ENCODE measurements around the gene DPPA4.

DPPA4 gene

DNA sequence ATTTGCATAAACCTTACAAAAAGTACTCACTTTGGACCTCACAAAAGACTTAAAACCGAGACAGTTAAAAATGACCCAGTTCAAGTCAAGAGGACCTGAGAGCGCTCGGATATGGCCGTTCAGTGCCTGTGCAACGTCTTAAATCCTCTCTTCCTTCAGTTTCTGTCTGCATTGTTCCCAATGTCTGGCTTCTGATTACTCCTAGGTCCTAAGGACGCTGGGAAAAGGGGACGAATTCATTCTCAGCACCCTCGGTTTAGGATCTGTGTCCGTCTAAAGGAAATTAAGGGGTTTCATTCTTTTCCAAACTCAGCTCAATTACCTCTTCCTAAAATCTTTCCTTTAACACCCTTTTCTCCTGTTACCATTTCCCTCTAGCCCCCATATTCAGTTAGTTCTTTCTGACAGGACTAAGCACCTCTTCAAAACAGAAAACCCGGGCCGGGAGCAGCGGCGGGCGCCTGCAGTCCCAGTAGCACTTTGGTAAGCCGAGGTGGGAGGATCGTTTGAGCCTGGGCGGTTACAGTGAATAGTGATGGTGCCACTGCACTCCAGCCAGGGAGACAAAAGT, 970 bp downstream of the DPPA4 start:
- DNase-seq: no peak

DNA sequence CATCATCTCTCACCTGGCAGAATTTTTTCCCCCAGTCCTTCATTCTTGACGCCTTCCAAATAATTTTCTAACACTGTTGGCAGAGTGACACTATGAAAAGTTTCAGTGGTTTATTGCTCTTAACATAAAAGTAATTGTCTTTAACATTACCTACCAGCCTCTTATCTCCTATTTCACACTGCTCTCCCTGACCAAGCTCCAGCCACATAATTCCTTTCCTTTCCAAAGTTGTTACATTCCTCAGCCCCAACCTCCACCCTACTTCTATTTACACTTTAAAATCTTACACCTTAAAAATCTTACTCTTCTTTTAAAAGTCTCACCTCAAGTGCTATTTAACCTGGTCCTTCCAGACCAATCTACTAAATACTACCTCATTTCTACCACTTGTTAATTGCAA, 2.8 kb downstream of the DPPA4 start:
- DNase-seq: no peak

DNA sequence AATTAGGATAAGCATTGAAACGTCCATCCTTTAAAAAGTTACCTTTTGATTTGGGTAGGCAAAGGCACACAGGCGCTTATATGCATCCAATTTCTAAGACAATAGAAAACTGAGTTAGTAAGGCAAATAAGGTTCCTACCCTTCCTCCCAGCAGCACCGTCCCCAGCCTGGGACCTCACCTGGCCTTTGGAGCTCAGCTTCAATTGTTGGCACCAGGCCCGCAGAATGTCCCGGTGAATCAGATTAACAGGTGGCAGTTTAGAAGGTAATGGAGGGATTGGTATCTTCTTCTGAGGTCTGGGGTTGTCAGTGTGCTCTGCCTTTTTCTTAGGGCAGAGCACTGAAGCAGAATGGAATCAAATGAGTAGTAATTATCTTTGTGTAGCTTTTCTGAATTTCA, 5.7 kb downstream of the DPPA4 start:
- no peak for DNase-seq

DNA sequence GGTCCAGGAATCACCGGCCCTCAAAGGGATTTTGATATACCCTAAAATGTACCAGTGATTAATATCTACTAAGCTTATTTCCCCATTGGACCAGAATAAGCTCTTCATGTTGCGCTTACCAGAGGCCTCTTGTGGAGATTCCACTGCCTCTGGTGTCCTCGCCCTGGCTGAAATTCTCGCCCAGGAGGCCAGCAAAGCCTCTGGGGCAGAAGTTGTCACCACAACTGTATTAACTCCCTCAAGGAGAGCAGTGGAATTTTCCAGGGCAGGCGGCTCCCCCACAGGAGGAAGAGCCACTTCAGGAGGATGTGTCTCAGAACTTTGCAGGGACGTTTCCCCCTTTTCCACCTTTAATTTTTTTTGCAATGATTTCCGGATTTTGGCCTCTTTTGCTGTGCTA, 6.9 kb downstream of the DPPA4 start:
- DNase-seq: no peak

DNA sequence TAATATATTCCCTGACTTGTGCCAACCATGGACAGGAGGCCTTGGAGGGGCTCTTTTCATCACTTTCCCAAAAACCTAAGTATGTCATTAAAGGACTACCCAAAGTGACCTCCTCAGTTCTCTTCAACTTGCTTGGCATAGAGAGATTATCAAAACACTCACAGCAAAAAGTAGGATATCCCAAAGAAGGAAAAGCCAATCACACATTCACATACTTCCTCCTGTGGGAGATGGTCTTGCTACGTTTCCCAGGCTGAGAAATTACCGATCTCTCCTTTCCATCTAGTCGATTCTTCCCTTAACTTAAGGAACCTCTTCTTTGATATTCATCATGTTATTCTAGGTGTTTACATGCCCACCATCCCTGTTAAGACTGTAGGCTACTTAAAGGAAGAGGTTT, 9.1 kb downstream of the DPPA4 start:
- no peak for DNase-seq

DNA sequence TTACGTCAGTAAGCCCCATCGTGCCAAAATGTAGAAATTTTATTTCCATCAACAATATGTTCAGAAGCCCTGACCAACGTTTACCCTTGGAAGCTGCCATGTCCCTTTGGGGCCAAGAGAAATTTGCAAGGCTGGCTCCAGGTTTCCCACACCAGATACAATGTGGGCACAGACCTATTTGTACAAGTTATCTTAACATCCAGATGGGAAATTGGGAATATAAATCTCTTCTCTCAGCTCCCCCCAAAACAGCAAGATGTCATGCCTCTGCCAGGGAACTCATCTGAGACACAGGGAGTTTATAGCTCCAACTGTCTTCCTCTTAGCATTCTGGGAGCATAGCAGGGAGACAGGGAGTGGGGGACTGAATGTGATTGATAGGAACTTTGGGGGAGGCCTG, 11.7 kb downstream of the DPPA4 start:
- DNase-seq: no peak

DNA sequence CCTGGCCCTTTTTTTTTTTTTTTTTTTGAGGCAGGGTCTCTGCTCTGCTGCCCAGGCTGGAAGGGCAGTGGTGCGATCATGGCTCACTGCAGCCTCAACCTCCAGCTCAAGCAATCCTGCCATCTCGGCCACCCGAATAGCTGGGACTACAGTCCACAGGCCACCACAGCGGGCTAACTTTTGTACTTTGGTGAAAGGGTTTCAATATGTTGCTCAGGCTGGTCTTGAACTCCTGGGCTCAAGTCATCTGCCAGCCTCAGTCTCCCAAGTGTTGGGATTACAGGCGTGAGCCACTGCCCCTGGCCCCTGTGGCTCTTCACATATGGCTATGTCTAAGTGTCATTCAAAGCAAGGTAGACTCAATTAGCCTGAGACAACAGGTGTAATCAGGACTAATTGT, 12.2 kb downstream of the DPPA4 start:
- no peak for DNase-seq

DNA sequence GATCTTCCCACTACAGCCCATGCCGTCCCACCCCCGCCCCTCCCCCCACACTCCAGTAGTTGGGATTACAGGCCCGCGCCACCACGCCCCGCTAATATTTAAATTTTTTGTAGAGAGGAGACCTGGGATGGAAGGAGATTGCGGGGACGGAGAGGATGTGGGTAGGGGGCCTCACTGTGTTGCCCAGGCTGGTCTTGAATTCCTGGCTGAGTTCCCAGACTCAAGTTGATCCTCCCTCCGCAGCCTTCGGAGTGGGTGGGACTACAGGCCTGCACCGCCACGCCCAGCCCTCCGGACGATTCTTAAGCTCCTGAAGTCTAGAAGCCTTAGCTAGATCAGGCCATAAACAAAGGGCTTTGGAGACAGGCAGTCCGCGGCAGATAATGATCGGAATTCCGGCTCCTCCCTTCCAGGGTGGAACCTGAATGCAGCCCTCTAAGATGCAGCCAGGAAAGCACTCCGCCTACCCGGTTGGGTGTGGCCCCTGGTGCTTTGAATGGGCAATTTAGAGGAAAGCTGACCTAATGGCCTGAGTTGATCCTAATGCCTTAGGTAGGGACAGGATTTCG, 21.1 kb downstream of the DPPA4 start, which contains the start of gene DPPA2:
TSS of gene DPPA2 (minus strand) at position 356 of the 569 bp plus-strand sequence. CDS start 1,975 bp downstream, outside the sequence.
- no peak for DNase-seq

DNA sequence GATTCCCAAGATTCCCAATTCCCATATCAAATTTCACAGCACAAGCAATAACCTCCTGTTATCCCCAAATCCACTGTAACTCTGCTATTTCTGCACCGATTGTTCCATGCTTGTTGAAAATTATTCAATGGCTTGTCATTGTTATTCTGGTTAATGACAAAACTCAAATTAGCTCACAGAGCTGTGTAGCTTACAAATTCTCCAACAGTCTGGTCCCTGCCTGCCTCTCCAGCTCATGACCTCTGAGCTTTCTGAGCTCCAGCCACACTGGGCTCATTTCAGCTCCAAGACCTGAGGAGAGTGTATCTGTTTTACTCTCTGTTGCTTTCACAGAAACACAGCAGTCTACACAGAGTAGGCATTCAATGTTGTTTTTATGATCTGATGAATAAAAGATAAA, 24.3 kb downstream of the DPPA4 start:
- DNase-seq: no peak

DNA sequence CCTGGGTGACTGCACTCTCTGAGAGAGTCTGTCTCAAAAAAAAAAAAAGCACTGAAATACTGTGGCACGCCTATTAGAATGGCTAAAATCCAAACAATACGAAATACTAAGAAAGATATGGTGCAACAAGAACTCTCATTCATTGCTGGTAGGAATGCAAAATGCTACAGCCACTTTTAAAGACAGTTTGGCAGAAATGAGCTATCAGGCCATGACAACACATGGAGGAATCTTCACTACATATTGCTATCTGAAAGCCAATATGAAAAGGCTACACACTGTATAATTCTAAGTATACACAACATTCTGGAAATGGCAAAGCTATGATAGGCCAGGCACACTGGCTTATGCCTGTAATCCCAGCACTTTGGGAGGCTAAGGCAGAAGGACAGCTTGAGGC, 39.9 kb downstream of the DPPA4 start:
- DNase-seq: no peak

DNA sequence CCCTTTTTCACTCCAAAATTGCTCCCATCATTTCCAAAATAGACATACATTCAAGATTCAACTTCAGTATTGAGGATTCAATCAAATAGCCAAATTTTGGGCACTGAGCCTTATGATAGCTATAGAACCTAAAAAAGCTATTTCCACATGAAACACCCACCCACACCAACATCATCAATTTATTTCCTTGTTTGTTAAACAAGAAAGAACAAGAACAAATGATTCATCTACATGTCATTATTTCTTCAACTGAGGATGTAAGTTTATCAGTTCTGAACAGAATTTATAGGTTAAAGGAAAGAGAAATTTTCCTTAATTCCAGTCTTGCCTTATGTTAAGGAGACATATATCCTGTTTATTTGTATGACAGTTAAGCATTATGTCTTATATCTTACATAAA, 53.3 kb downstream of the DPPA4 start:
- no peak for DNase-seq

DNA sequence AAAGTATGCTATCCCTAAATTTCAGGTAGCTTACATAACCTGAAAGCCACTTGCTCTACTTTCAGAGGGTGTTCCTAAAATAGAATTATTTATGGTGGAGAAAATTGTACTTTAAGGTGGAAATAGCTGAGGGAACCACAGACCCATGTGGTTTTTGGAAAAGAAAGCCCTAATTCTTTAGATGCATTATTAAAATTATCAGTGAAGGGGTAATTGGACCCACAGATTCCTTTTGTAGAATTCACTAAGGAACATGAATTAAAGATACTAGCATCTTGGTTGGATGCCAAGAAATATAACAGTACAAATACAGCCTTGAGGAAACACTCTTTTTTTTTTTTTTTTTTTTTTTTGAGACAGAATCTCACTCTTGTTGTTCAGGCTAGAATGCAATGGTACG, 58.8 kb downstream of the DPPA4 start:
- no peak for DNase-seq

DNA sequence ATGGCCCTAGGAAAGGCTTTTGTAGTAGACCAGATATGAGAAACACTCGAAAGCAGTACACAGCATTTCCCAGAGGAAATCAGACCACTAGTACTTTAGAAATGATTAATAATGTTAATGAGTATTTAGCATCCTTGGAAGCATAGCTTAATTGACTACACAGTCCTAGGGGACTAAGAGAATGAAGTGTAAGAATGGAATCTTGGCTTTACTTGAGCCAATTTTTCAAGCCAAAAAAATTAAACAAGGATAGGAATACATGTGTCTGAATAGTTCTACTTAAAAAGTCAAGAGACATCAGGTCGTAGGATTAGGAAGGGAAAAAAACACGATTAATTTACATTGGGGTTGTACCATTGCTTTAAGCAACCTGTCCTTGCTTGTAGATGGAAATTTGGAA, 59.2 kb downstream of the DPPA4 start:
- no peak for DNase-seq
